Stimulated activated CD8-positive, alpha-beta memory T cell treated with anti-CD3 and anti-CD28 coated beads, Interleukin-7, amount 100 ng/mL, for 1 hour (primary cell): ENCODE measurements around the gene UBE2D1.
A peak's percentile ranks its signal among the peaks of the same experiment; 100 is the strongest.
"Not testable (repeated sequence)": the region's sequence is repeated elsewhere in the genome, so short reads cannot be mapped to it uniquely, and the experiment has no call there.

Experiments
- DNase-seq, 2 donors: peaks; one replicate each; pipeline ENCODE4 v3.0.0-alpha.2; 2020; ENCODE audit warnings: low read depth in 2 of 2

Gene UBE2D1

DNA sequence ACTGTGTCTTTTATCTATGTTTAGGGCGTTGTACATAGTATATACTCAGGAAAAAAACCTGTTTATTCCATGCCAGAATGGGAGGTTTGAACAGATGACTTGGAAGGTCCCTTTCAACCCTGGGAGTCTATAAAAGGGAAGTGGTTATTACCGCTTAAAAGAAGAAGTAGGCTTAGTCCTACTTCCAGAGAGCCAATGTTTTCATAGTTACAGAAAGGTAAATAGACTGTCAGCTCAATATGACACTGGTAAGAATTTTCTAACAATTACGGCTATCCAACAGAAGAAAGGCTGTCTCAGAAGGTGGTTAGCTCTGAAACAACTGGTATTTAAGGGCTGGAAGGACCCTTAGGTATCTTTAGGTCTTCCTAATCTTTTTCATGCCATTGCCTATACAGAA lies 49.3 kb downstream of the UBE2D1 start:
- no peak for DNase-seq

DNA sequence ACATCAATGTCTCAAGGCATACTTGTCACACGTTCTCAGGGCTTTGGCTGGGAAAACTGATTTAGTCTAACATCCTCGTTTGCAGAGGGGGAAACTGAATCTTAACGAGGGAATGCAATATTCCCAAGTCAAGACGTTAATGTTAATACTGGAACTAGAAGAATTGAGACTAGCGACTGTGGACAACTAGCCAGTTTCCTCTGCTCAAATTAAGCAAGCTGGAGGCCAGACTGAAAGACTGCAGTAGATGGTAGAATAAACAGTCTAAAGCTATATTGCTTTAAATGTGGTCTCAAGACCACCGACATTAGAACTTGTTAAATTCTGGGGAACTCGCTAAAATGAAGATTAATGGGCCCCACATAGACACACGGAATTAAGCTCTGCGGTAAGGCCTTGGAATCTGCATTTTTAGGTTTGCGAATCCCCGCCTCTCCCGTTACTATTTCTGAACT lies 49.8 kb downstream of the UBE2D1 start:
- no peak for DNase-seq

DNA sequence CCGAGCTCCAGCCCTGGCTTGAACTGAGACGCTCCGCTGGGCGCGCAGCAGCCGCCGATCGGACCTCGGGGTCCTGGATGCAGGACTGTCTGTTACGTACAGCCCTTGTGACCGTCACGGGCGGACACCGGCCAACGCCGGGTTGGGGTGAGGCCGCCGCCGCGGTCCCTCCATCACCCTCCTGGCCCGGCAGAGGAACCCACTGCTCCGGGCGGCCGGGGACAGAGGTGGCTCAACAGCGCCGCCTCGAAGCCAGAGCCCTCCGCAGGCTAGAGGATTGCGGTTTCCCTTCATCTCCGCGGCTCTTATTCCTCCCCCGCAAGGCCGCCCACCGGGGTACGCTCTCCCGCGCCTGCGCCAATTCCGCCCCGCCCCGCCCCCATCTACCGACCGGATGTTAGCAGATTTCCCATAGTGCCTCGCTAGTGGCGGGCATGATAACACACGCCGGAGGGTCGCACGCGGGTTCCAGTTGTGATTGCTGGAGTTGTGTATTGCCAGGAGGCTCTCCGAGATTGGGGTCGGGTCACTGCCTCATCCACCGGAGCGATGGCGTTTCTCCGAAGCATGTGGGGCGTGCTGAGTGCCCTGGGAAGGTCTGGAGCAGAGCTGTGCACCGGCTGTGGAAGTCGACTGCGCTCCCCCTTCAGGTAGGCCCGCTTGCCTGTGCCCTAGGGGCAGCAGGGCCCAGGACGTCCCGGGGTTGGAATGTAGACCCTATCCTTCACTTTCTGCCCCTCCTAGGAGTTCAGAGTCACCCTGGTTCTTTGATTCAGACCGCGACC lies 50.4 kb downstream of the UBE2D1 start, which contains the start of gene TFAM:
Gene TFAM (plus strand): TSS at position 412 of the 785 bp plus-strand sequence. CDS start 138 bp downstream, at position 550.
- peak; percentile 98 for DNase-seq

DNA sequence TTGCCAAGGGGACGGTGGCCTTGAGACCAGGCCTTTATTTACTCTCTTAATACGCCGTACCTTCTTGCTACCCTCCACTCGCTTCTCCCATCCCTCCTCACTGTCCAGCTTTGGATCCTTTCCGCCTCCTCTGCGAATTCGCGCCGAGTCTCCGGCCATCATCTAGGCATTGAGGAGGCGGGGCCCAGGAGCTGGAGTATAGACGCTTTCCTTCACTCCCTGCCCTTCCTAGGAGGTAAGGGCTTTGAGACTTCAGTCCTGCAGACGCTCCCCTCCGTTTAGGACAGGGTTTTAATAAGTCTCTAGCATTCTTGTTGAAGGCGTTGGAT lies 50.9 kb downstream of the UBE2D1 start:
- DNase-seq, result no peak

DNA sequence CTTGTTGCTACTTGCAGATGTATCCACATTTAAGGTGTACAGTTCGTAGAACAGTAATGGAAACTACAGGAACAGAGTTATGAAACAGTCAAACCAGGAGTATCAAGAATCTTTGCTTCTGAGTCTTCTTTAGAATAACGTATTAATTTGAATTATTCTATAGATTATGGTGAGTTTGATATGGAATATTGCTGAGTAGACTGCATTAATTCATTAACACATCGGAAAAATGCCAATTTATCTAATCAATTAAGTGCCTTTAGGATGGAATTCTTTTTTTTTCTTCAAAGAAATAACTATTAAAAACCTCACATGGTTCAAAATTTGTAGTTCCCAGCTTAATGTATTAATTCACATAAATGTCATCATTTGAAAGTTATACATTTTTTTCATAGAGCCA lies 54.2 kb downstream of the UBE2D1 start:
- no peak for DNase-seq

GRCh38 chr10:58393317-58393716 lies 58.5 kb downstream of the UBE2D1 start:
- DNase-seq, result no peak

GRCh38 chr10:58394471-58394870 lies 59.7 kb downstream of the UBE2D1 start:
- no peak for DNase-seq

DNA sequence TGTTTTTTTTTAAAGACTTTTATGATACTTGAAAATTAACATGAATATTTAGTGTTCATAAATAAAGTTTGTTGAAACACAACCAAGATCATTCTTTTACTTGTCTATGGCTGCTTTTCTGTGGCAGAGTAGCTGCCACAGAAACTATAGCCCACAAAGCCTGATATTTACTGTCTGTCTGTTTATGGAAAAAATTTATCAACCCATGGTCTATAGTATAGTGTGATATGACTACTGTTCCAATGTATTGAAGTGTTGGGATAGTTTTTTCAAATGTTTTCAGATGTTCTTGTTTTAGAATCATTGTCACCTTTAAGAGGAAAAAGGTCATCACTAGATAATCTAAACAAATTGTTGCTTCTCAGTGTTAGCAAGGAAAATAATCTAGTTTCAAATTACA lies 61.3 kb downstream of the UBE2D1 start:
- no peak for DNase-seq

- no peak for DNase-seq
These were observed 63.0 kb downstream of the UBE2D1 start for GRCh38 chr10:58397830-58398229.

GRCh38 chr10:58399410-58399809 lies 64.6 kb downstream of the UBE2D1 start:
- DNase-seq, result no peak

GRCh38 chr10:58400609-58401008 lies 65.8 kb downstream of the UBE2D1 start:
- no peak for DNase-seq

DNA sequence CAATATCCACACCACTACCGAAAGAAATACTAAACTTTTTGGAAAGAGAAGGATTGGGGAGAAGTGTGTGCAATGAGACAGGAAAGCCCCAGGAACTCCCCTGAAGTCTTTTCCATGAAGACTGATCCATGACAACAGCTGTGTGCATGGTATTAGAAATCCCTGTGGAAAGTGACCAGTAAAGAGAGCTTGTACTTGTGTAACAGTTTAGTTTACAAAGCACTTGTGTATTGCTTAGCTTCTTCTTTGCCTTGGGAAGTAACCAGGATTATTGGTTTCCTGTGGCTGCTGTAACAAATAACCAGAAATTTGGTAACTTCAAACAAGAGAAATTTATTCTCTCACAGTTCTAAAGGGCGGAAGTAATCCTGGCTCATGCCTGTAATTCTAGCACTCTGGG lies 69.2 kb downstream of the UBE2D1 start:
- no peak for DNase-seq

DNA sequence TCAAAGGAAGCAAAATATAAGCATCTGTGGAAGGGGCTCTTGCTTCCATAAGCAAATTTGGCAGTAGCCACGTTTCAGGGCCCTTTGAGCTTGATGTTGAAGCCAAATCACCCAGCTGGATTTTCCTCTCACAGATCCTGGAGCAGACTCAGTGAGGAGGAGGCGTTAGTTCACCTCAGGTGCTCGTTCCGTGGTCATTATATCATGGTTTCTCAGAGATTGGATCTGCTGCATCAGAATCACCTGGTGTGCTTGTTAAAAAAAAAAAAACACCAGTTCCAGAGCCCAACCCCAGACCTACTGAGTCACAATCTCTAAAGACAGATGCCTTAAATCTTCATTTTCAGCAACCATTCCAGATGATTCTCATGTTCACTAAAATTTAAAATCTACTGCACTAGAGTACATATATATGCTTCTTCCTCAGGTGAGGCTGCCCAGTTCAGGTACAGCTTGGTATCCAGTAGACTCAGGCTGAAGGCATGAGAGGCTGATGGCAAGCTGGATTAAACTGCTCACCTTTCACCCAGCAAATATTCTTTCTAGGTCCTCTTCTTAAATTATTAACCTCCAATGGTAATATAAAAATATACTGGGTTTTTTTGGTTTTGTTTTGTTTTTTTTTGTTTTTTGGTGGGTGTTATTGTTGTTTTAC lies 75.3 kb downstream of the UBE2D1 start:
- no peak for DNase-seq

DNA sequence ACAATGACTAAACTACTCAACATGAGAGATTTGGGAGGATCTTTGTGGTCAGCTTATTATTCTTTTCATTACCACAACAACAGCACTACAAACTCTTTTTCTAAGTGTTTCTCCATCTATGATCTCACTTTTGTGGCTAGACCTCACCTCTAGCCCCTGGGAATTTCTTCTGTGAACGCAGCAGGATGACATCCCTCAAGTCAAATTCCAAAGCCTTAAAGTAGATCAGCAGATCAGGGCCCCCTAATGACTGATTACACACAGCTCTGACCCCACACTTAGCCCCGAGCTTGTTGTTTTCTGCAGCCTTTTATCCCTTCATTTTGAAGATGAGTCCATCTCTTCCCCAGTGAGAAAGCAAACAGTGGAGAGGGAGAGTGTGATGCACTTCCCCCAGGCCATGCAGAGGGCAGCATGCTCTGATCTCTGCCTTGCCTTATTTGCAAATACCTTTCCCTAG lies 77.7 kb downstream of the UBE2D1 start:
- no peak for DNase-seq

DNA sequence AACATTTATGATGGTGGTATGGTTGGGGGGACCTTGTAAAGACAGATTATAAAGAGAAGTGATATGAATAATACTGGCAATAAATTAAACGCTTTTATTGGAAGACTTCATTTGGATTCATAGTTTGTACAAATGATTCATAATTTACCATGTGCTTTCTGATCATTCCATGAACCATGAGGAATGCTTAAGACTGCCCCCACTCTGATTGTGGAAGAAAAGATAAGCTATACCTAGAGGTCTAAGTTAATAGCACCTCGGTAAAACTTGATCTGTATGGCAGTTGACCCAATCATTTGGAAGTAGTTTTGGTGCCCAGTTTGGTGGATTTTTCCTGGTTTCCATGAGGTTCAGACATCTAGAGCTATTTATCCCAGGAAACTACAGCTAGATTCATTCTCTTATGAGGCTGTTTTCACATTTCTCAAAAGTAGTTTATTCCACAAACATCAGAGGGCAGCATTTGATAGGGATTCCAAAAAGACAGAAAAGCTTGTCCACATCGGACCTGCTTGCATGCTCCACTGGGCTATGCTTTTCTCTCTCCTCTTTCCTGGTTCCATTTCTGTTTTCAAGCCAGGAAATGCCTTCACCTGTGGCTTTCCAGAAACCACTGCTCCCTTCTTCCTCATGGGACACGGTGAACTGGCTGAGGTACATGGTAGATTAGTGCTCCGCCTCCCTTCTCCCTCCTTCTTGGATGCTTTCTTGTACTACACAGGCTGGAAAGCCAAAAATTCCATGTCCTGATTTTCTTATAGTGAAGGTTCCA lies 79.7 kb downstream of the UBE2D1 start:
- DNase-seq, result no peak

GRCh38 chr10:58415757-58416156 lies 81.0 kb downstream of the UBE2D1 start:
- DNase-seq, result no peak

GRCh38 chr10:58417902-58418301 lies 83.1 kb downstream of the UBE2D1 start:
- DNase-seq, result not testable (repeated sequence)
